ENCODE data around the gene TMEM247.

Gene TMEM247

GRCh38 chr2:46479265-46479664 is at the start of gene TMEM247:
Gene TMEM247, plus strand, starts transcription at chr2:46479565.
- FAIRE-seq (no peak), DNase-seq (ENCODE audit: insufficient read length, low spot score) (no peak)

DNA sequence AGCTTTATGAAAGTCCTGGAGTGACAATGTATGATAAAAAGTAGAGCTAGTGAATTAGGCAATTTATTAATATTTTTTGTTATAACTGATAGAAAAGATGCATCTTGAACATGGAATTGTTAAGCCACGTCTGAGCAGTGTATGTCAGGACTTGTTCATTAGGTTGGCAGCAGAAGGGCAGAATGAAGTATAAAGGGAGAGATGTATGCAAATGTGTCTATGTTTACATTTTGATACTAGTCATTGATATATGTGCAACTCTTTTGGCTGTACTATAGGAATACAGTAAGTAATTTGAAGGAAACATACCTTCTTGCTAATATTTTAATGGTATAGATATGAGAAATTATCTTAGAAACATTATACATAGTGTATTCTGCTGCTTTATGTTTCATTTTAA is 49.0 kb upstream of the TMEM247 start:
- DNase-seq (ENCODE audit: insufficient read length, low spot score) (no peak), FAIRE-seq (no peak)
- no peak for TF ChIP-seq POLR2A (IDR thresholded peaks at IDR 0.05; ENCODE audit: low read depth, low read length)

More at GRCh38 chr2:46479265-46479664, at the start of gene TMEM247:
- no peak for TF ChIP-seq POLR2A (IDR thresholded peaks at IDR 0.05; ENCODE audit: low read depth, low read length)

DNA sequence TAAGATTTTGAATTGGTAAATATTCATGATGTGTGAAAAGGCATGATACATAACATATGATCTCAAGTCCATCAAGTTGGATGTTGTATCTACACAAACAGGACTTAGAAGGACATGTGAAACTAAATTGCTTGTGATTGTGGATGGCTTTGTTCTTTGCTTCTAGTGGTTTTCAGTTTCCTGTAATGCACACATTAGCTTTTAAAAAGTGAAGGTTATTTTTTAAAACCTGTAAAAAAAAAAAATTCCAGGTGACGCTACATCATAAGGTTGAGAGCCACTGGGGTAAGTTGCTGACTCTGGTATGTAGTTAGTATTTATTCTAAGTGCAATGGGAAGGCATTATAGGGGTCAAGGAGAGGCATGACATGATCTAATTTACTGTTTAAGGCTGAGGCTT is 48.4 kb upstream of the TMEM247 start:
- FAIRE-seq (no peak), DNase-seq (ENCODE audit: insufficient read length, low spot score) (no peak)
- no peak for TF ChIP-seq POLR2A (IDR thresholded peaks at IDR 0.05; ENCODE audit: low read depth, low read length)

- no peak for FAIRE-seq
- no peak for TF ChIP-seq POLR2A (IDR thresholded peaks at IDR 0.05; ENCODE audit: low read depth, low read length)
- no peak for DNase-seq (ENCODE audit: insufficient read length, low spot score)
Observed at GRCh38 chr2:46431481-46432235, 47.7 kb upstream of the TMEM247 start.

- TF ChIP-seq POLR2A (IDR thresholded peaks at IDR 0.05; ENCODE audit: low read depth, low read length) = no peak
- DNase-seq (ENCODE audit: insufficient read length, low spot score) = no peak
- no peak for FAIRE-seq
Observed at GRCh38 chr2:46434851-46435273, 44.5 kb upstream of the TMEM247 start.

GRCh38 chr2:46435353-46435752 is 44.0 kb upstream of the TMEM247 start:
- no peak for TF ChIP-seq POLR2A (IDR thresholded peaks at IDR 0.05; ENCODE audit: low read depth, low read length)
- FAIRE-seq (no peak), DNase-seq (ENCODE audit: insufficient read length, low spot score) (no peak)

DNA sequence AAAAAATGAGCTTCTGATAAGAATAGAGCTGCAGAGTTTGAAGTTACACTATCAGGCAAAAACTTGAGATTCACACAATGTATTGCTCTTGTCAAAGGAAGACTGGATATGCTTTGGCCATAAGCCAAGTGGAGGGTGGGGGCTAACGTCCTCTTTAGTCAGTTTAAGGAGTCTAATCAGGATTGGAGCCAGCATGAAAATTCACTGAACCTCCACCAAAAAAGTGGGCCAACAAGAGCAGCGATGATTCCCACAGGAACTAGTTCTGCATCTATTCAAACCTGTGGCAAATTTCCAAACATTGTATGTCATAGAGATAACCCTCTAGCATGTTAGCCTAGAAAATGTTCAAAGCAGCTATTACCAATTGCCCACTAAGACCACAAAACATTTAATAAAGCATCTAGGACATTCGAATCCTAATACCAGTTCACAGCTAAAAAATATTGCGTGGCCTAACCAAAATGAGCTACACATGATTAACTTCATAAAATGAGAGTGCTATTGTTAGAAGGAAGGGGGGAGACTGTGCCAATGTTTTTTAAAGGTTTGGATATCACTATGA is 43.5 kb upstream of the TMEM247 start:
- DNase-seq (ENCODE audit: insufficient read length, low spot score) (no peak), FAIRE-seq (no peak)
- TF ChIP-seq POLR2A (IDR thresholded peaks at IDR 0.05; ENCODE audit: low read depth, low read length) = no peak

GRCh38 chr2:46436800-46437199 is 42.6 kb upstream of the TMEM247 start:
- no peak for TF ChIP-seq POLR2A (IDR thresholded peaks at IDR 0.05; ENCODE audit: low read depth, low read length)
- no peak for FAIRE-seq
- DNase-seq (ENCODE audit: insufficient read length, low spot score) = no peak

- TF ChIP-seq POLR2A (IDR thresholded peaks at IDR 0.05; ENCODE audit: low read depth, low read length) = no peak
- FAIRE-seq = no peak
- DNase-seq (ENCODE audit: insufficient read length, low spot score) = no peak
Observed at GRCh38 chr2:46438102-46438501, 41.3 kb upstream of the TMEM247 start.

GRCh38 chr2:46438794-46439193 is 40.6 kb upstream of the TMEM247 start:
- DNase-seq (ENCODE audit: insufficient read length, low spot score) (no peak), FAIRE-seq (no peak)
- no peak for TF ChIP-seq POLR2A (IDR thresholded peaks at IDR 0.05; ENCODE audit: low read depth, low read length)

- FAIRE-seq (no peak), DNase-seq (ENCODE audit: insufficient read length, low spot score) (no peak)
- TF ChIP-seq POLR2A (IDR thresholded peaks at IDR 0.05; ENCODE audit: low read depth, low read length) = no peak
Observed at GRCh38 chr2:46439582-46439981, 39.8 kb upstream of the TMEM247 start.

GRCh38 chr2:46441838-46442712 is 37.3 kb upstream of the TMEM247 start:
- FAIRE-seq (no peak), DNase-seq (ENCODE audit: insufficient read length, low spot score) (no peak)
- TF ChIP-seq POLR2A (IDR thresholded peaks at IDR 0.05; ENCODE audit: low read depth, low read length) = no peak

- no peak for FAIRE-seq
- no peak for TF ChIP-seq POLR2A (IDR thresholded peaks at IDR 0.05; ENCODE audit: low read depth, low read length)
Observed at GRCh38 chr2:46444732-46445131, 34.6 kb upstream of the TMEM247 start.

GRCh38 chr2:46445556-46445955 is 33.8 kb upstream of the TMEM247 start:
- no peak for FAIRE-seq
- DNase-seq (ENCODE audit: insufficient read length, low spot score) = no peak
- TF ChIP-seq POLR2A (IDR thresholded peaks at IDR 0.05; ENCODE audit: low read depth, low read length) = no peak

More at GRCh38 chr2:46444732-46445131, 34.6 kb upstream of the TMEM247 start:
- DNase-seq (ENCODE audit: insufficient read length, low spot score) = no peak
